CD4-positive, alpha-beta T cell (primary cell): ENCODE data around the gene HOXC9. TPM values are rescaled to one million over a fixed set of nuclear protein-coding genes. Genes with fewer than 3 reads are reported as not detected.

ENCODE experiments used
- ATAC-seq: fragments of 200-7000 bp; cut with Tn5 transposase; one replicate; pipeline ENCODE4 v1.10.0; 2022; ENCODE audit warnings: mild to moderate bottlenecking; ENCODE audit not compliant: poor library complexity
- CTCF ChIA-PET: fragments of 350-600 bp; sonication (Branson Sonifier 250); formaldehyde crosslinking; loops from one replicate; lab custom pipeline; 2021; ENCODE audit warnings: antibody characterized with exemption, inconsistent platforms; lab: Charles Lee
- POLR2A ChIA-PET: fragments of 350-600 bp; sonication (Branson Sonifier 250); formaldehyde crosslinking; loops from one replicate; lab custom pipeline; 2021; ENCODE audit warnings: antibody characterized with exemption, inconsistent platforms; lab: Charles Lee
- DNase-seq, 14 experiments: peaks; one replicate each; pipeline ENCODE4 v3.0.0-alpha.2; 2013 to 2020; ENCODE audit warnings: mixed read lengths in 2 of 14
- H3K27ac ChIP-seq, 2 donors: one replicate each; pipeline versions ENCODE4 v1.5.1 to v1.7.0; 2013; ENCODE audit warnings: low read length in 2 of 2, low read depth in 1 of 2, mild to moderate bottlenecking in 1 of 2
- H3K27me3 ChIP-seq, 2 experiments: 1 replicate in 1 of 2; 2 replicates in 1 of 2; pipeline versions ENCODE4 v1.6.1 to v1.7.0; 2013; ENCODE audit warnings: low read length in 2 of 2, control low read depth in 1 of 2, mild to moderate bottlenecking in 1 of 2, moderate library complexity in 1 of 2; ENCODE audit not compliant: insufficient read depth in 2 of 2, control insufficient read depth in 1 of 2
- H3K36me3 ChIP-seq: one replicate; pipeline ENCODE4 v1.6.1; 2013; ENCODE audit warnings: low read length, control low read depth; ENCODE audit not compliant: insufficient read depth
- H3K4me1 ChIP-seq: one replicate; pipeline ENCODE4 v1.6.1; 2013; ENCODE audit warnings: low read length, control low read depth; ENCODE audit not compliant: insufficient read depth
- H3K4me3 ChIP-seq: one replicate; pipeline ENCODE4 v1.5.1; 2013; ENCODE audit warnings: mild to moderate bottlenecking, low read length, moderate library complexity
- H3K9me3 ChIP-seq, 2 experiments: 1 replicate in 1 of 2; 2 replicates in 1 of 2; pipeline versions ENCODE4 v1.6.1 to v1.7.0; 2013; ENCODE audit warnings: low read length in 2 of 2, mild to moderate bottlenecking in 2 of 2, control low read depth in 1 of 2, moderate library complexity in 1 of 2; ENCODE audit not compliant: control insufficient read depth in 1 of 2, insufficient read depth in 1 of 2
- H3K27ac Mint-ChIP-seq: one replicate; pipeline ENCODE4 v1.8.0; 2020; ENCODE audit warnings: mixed read lengths
- H3K27me3 Mint-ChIP-seq: one replicate; pipeline ENCODE4 v1.8.0; 2021; ENCODE audit warnings: mixed read lengths
- H3K36me3 Mint-ChIP-seq: one replicate; pipeline ENCODE4 v1.8.0; 2021; ENCODE audit warnings: low read depth, mixed read lengths
- H3K4me1 Mint-ChIP-seq: one replicate; pipeline ENCODE4 v1.8.0; 2021; ENCODE audit warnings: low read depth, mixed read lengths
- H3K4me3 Mint-ChIP-seq: one replicate; pipeline ENCODE4 v1.8.0; 2020; ENCODE audit warnings: mild to moderate bottlenecking, mixed read lengths
- H3K9me3 Mint-ChIP-seq: one replicate; pipeline ENCODE4 v1.8.0; 2020; ENCODE audit warnings: mixed read lengths
- intact Hi-C, 2 experiments: fragments of 100-400 bp; cut with DNase I in 1 of 2; cut with micrococcal nuclease in 1 of 2; formaldehyde crosslinking; loops; one replicate each; pipeline versions ENCODE4 v1.15.1 to v1.9.0; 2023 to 2025; cut with DNase I, micrococcal nuclease
- total RNA-seq, 174 experiments: library from RNA in 2 of 174; stranded (reverse) in 2 of 174; gene quantifications; one replicate each; pipeline ENCODE4 v1.2.3 and lab custom pipeline; 2021 to 2026
- TF ChIP-seq, protein P1 (sequence below): fragments of 200-600 bp; IDR thresholded peaks from one replicate; pipeline ENCODE4 v1.8.0; 2022; ENCODE audit warnings: antibody characterized with exemption, mild to moderate bottlenecking

Gene HOXC9
- total RNA-seq, 2 experiments from 2014 or later, result not detected

DNA sequence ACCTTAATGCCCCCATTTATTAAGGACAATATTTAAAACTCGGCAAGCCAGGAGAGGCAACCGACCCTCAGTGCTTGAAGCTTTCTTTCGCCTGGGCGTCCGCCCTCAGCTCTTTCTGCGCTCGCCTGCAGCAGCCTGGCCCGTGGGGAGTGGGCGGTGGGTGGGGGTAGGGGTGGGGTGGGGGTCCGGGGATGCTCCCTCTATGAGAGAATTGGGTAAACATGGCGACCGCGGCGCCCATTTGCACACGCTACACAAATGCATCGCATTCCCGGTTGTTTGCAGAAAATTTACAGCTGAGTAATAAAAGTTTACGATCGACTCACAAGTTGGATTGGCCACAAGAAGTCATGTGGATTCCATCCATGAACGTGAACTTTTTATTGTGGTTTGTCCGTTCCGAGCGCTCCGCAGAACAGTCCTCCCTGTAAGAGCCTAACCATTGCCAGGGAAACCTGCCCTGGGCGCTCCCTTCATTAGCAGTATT is 16.6 kb downstream of the HOXC9 start:
- Histone ChIP-seq H3K4me1 (peaks cover 42% of the 10 kb centered on the region), H3K36me3 (no peaks in the 10 kb centered on the region), H3K4me3 (no peak overlapping the region), H3K9me3 (peaks cover 0 to 29% of the 10 kb centered on the region in 2 experiments), H3K27me3 (peaks cover 88 to 93% of the 10 kb centered on the region in 2 experiments), H3K27ac (no peak overlapping the region)
- POLR2A ChIA-PET, result interaction anchor here (0.9 to 2.1 kb wide), 3 partner anchors 10 to 171 kb away, joined by 4 to 6 read pairs (median 5); partner anchors contain the start of gene HOXC4
- peaks cover 21% of the 10 kb centered on the region for H3K4me1 Mint-ChIP-seq
- ATAC-seq (no peak), DNase-seq (no peak)
- peaks cover 93% of the 10 kb centered on the region for H3K27me3 Mint-ChIP-seq
- no peak overlapping the region for H3K27ac Mint-ChIP-seq
- no peak overlapping the region for H3K4me3 Mint-ChIP-seq
- TF ChIP-seq, protein P1, sequence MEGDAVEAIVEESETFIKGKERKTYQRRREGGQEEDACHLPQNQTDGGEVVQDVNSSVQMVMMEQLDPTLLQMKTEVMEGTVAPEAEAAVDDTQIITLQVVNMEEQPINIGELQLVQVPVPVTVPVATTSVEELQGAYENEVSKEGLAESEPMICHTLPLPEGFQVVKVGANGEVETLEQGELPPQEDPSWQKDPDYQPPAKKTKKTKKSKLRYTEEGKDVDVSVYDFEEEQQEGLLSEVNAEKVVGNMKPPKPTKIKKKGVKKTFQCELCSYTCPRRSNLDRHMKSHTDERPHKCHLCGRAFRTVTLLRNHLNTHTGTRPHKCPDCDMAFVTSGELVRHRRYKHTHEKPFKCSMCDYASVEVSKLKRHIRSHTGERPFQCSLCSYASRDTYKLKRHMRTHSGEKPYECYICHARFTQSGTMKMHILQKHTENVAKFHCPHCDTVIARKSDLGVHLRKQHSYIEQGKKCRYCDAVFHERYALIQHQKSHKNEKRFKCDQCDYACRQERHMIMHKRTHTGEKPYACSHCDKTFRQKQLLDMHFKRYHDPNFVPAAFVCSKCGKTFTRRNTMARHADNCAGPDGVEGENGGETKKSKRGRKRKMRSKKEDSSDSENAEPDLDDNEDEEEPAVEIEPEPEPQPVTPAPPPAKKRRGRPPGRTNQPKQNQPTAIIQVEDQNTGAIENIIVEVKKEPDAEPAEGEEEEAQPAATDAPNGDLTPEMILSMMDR, result no peak
- no peaks in the 10 kb centered on the region for H3K9me3 Mint-ChIP-seq
- CTCF ChIA-PET, result interaction anchor here (0.6 to 2.0 kb wide), 6 partner anchors 11 to 185 kb away, joined by 3 to 6 read pairs (median 3); partner anchors contain the start of gene SMUG1
- no peaks in the 10 kb centered on the region for H3K36me3 Mint-ChIP-seq
- intact Hi-C loops, result no loop called here

- H3K27ac ChIP-seq, result no peak overlapping the region
- H3K36me3 ChIP-seq, result no peaks in the 10 kb centered on the region
- peaks cover 0 to 29% of the 10 kb centered on the region in 2 experiments for H3K9me3 ChIP-seq
- peak; percentile 32 for ATAC-seq
- peak overlapping the region; percentile 89 for H3K4me3 Mint-ChIP-seq
- no peak overlapping the region for H3K27ac Mint-ChIP-seq
- peaks cover 41% of the 10 kb centered on the region for H3K4me1 ChIP-seq
- TF ChIP-seq, protein P1, result no peak
- H3K27me3 ChIP-seq, result peaks cover 88 to 95% of the 10 kb centered on the region in 2 experiments
- intact Hi-C loops, result no loop called here
- ChIA-PET POLR2A (interaction anchor here (0.7 to 2.1 kb wide), 9 partner anchors 8 to 263 kb away, joined by 3 to 8 read pairs (median 4); partner anchors contain the start of genes HNRNPA1, HOXC4, HOXC8 and HOXC9), CTCF (interaction anchor here (0.8 to 2.0 kb wide), 6 partner anchors 12 to 197 kb away, joined by 3 to 6 read pairs (median 3); partner anchors contain the start of gene SMUG1)
- no peaks in the 10 kb centered on the region for H3K36me3 Mint-ChIP-seq
- DNase-seq, result no peak
- no peaks in the 10 kb centered on the region for H3K9me3 Mint-ChIP-seq
- H3K4me3 ChIP-seq, result peak overlapping the region; percentile 50
- H3K4me1 Mint-ChIP-seq, result peaks cover 19% of the 10 kb centered on the region
- H3K27me3 Mint-ChIP-seq, result peaks cover 93% of the 10 kb centered on the region
These were observed 17.2 kb downstream of the HOXC9 start for GRCh38 chr12:54017027-54017788.

DNA sequence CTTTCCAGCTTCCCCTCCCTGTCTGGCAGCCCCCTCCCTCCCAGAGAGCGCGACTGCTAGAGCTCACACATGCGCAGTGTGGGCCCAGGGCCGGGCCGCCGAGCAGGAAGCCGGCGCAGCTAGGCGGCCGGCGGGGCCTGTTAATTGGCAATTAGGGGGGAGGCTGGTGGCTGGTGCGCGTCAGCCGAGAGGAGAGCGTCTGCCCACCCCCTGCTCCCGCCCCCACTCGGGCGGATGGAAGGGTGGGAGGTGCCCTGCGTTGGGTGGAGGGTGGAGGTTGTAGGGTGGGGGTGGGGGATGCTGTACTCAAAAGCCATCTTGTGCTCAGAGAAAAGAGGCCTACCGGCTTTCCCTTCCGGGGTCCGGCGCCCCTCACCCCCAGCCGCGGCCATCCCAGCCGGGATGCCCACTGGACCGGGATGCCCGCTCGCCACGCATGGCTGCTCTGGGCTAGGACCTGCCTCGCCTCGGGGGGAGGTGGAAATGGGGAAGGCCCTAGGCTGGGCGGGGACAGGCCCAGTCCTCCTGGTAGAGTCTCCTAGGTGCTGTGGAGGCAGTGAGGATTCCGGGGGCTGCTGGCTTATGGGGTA is 18.0 kb downstream of the HOXC9 start:
- H3K4me1 Mint-ChIP-seq, result peaks cover 19% of the 10 kb centered on the region
- peaks cover 41% of the 10 kb centered on the region for H3K4me1 ChIP-seq

More for the DNA sequence above, 18.0 kb downstream of the HOXC9 start:
- ATAC-seq (peak; percentile 82), DNase-seq (peak; percentile 44 to 88 (median 62))
- ChIA-PET POLR2A (interaction anchor here (0.7 to 2.1 kb wide), 7 partner anchors 8 to 262 kb away, joined by 3 to 8 read pairs (median 4); partner anchors contain the start of genes HNRNPA1, HOXC8 and HOXC9), CTCF (interaction anchor here (1.0 kb wide), 2 partner anchors 190 to 196 kb away, joined by 3 read pairs; no protein-coding TSS in a partner anchor)
- Mint-ChIP-seq H3K27me3 (peaks cover 93% of the 10 kb centered on the region), H3K27ac (no peak overlapping the region), H3K9me3 (no peaks in the 10 kb centered on the region), H3K4me3 (peak overlapping the region; percentile 89), H3K36me3 (no peaks in the 10 kb centered on the region)
- intact Hi-C loops, result no loop called here
- Histone ChIP-seq H3K9me3 (peaks cover 0 to 29% of the 10 kb centered on the region in 2 experiments), H3K4me3 (peak overlapping the region; percentile 50), H3K27me3 (peaks cover 88 to 91% of the 10 kb centered on the region in 2 experiments), H3K36me3 (no peaks in the 10 kb centered on the region), H3K27ac (no peak overlapping the region)
- TF ChIP-seq, protein P1, result no peak
